Hematopoietic multipotent progenitor cell treated with erythropoietin and hydrocortisone succinate and interleukin-3 and kit ligand, for 4 days (in vitro differentiated cells): ENCODE data around the gene RAI1.
A peak's percentile ranks its signal among the peaks of the same experiment; 100 is the strongest.

Experiments used
- DNase-seq: peaks from one replicate; pipeline ENCODE4 v3.0.0-alpha.2; 2015

RAI1 gene

GRCh38 chr17:17736205-17737183 lies 55.2 kb downstream of the RAI1 start:
- DNase-seq: no peak

GRCh38 chr17:17737961-17738894 lies 57.0 kb downstream of the RAI1 start:
- peak; percentile 68 for DNase-seq

GRCh38 chr17:17738901-17739300 lies 57.6 kb downstream of the RAI1 start:
- no peak for DNase-seq

GRCh38 chr17:17739388-17740066 lies 58.3 kb downstream of the RAI1 start:
- no peak for DNase-seq

GRCh38 chr17:17740615-17741348 lies 59.5 kb downstream of the RAI1 start:
- no peak for DNase-seq

GRCh38 chr17:17741349-17742023 lies 60.2 kb downstream of the RAI1 start:
- no peak for DNase-seq

GRCh38 chr17:17742133-17742621 lies 60.9 kb downstream of the RAI1 start:
- DNase-seq: no peak

- no peak for DNase-seq
Observed at GRCh38 chr17:17742688-17743390, 61.6 kb downstream of the RAI1 start.

- no peak for DNase-seq
Observed at GRCh38 chr17:17743391-17744112, 62.3 kb downstream of the RAI1 start.

GRCh38 chr17:17744116-17744515 lies 62.9 kb downstream of the RAI1 start:
- DNase-seq: no peak

- DNase-seq: no peak
Observed at GRCh38 chr17:17745476-17746455, 64.5 kb downstream of the RAI1 start.

- no peak for DNase-seq
Observed at GRCh38 chr17:17748179-17748578, 66.9 kb downstream of the RAI1 start.

- no peak for DNase-seq
Observed at GRCh38 chr17:17748604-17749003, 67.3 kb downstream of the RAI1 start.

GRCh38 chr17:17749025-17749772 lies 67.9 kb downstream of the RAI1 start:
- no peak for DNase-seq

- peak; percentile 90 for DNase-seq
Observed at GRCh38 chr17:17749921-17750320, 68.7 kb downstream of the RAI1 start.

GRCh38 chr17:17750881-17751280 lies 69.6 kb downstream of the RAI1 start:
- peak; percentile 93 for DNase-seq

- DNase-seq: peak; percentile 87
Observed at GRCh38 chr17:17751489-17752088, 70.3 kb downstream of the RAI1 start.
